CD14-positive monocyte (primary cell): ENCODE data around the gene NEK4. TPM values are rescaled to one million over a fixed set of nuclear protein-coding genes. Genes with fewer than 3 reads are reported as not detected.

Experiments
- DNase-seq, 3 donors: peaks; one replicate each; pipeline ENCODE4 v3.0.0-alpha.2; 2011 to 2022
- H2AFZ ChIP-seq: 2 replicates; pipeline ENCODE4 v1.6.0; 2012; ENCODE audit warnings: mild to moderate bottlenecking, low read depth, low read length, inconsistent platforms; ENCODE audit not compliant: insufficient read depth, poor library complexity, severe bottlenecking
- H3K27ac ChIP-seq, 2 donors: 1 replicate in 1 of 2; 2 replicates in 1 of 2; pipeline ENCODE4 v1.5.1; 2012 to 2013; ENCODE audit warnings: low read length in 2 of 2, control low read depth in 1 of 2, inconsistent platforms in 1 of 2, low read depth in 1 of 2, mild to moderate bottlenecking in 1 of 2
- H3K27me3 ChIP-seq, 2 donors: one replicate each; pipeline versions ENCODE4 v1.6.0 to v1.6.1; 2011 to 2013; ENCODE audit warnings: low read length in 2 of 2; ENCODE audit not compliant: control insufficient read depth in 2 of 2, insufficient read depth in 2 of 2
- H3K36me3 ChIP-seq, 2 donors: replicated peaks in 1 of 2; 1 replicate in 1 of 2; 2 replicates in 1 of 2; pipeline versions ENCODE4 v1.5.1 to v1.6.1; 2012 to 2013; ENCODE audit warnings: low read length in 2 of 2, control low read depth in 1 of 2, inconsistent platforms in 1 of 2, mild to moderate bottlenecking in 1 of 2; ENCODE audit not compliant: insufficient read depth in 2 of 2, control insufficient read depth in 1 of 2
- H3K4me1 ChIP-seq, 2 donors: 1 replicate in 1 of 2; 2 replicates in 1 of 2; pipeline versions ENCODE4 v1.5.1 to v1.6.1; 2012 to 2013; ENCODE audit warnings: low read length in 2 of 2, control low read depth in 1 of 2, inconsistent platforms in 1 of 2, mild to moderate bottlenecking in 1 of 2, moderate library complexity in 1 of 2; ENCODE audit not compliant: insufficient read depth in 2 of 2, control insufficient read depth in 1 of 2
- H3K4me2 ChIP-seq: replicated peaks from 2 replicates; pipeline ENCODE3; 2012; ENCODE audit warnings: low read length, moderate library complexity, mild to moderate bottlenecking; ENCODE audit not compliant: poor library complexity, severe bottlenecking; ENCODE audit errors: extremely low read depth
- H3K4me3 ChIP-seq, 3 experiments: fragments of 200-600 bp in 1 of 3; sonication (generic) in 1 of 3; replicated peaks in 1 of 3; 1 replicate in 2 of 3; 2 replicates in 1 of 3; pipeline ENCODE4 v1.5.1; 2011 to 2013; ENCODE audit warnings: low read length in 3 of 3, mild to moderate bottlenecking in 3 of 3, control low read depth in 2 of 3, low read depth in 2 of 3, inconsistent platforms in 1 of 3, moderate library complexity in 1 of 3
- H3K79me2 ChIP-seq: 2 replicates; pipeline ENCODE4 v1.6.0; 2012; ENCODE audit warnings: mild to moderate bottlenecking, control low read depth, inconsistent platforms, low read length, moderate library complexity; ENCODE audit not compliant: insufficient read depth
- H3K9ac ChIP-seq: 2 replicates; pipeline ENCODE4 v1.6.0; 2017; ENCODE audit warnings: low read length, mild to moderate bottlenecking; ENCODE audit not compliant: insufficient read depth, poor library complexity, severe bottlenecking
- H3K9me3 ChIP-seq, 2 donors: replicated peaks in 1 of 2; 1 replicate in 1 of 2; 2 replicates in 1 of 2; pipeline versions ENCODE4 v1.5.1 to v1.6.1; 2012 to 2013; ENCODE audit warnings: low read length in 2 of 2, control low read depth in 1 of 2; ENCODE audit not compliant: control insufficient read depth in 1 of 2, insufficient read depth in 1 of 2
- H4K20me1 ChIP-seq: 2 replicates; pipeline ENCODE4 v1.6.0; 2012; ENCODE audit warnings: mild to moderate bottlenecking, low read length, control low read depth, moderate library complexity; ENCODE audit not compliant: insufficient read depth
- H3K27ac Mint-ChIP-seq, 7 donors: one replicate each; pipeline ENCODE4 v1.8.0; 2020; ENCODE audit warnings: mild to moderate bottlenecking in 7 of 7, mixed read lengths in 7 of 7, moderate library complexity in 6 of 7, inconsistent platforms in 2 of 7
- H3K27me3 Mint-ChIP-seq, 3 donors: one replicate each; pipeline ENCODE4 v1.8.0; 2021 to 2022; ENCODE audit warnings: low read depth in 3 of 3, mild to moderate bottlenecking in 3 of 3, mixed read lengths in 3 of 3, moderate library complexity in 3 of 3, inconsistent platforms in 1 of 3
- H3K36me3 Mint-ChIP-seq, 2 donors: one replicate each; pipeline ENCODE4 v1.8.0; 2020; ENCODE audit warnings: mixed read lengths in 2 of 2, inconsistent platforms in 1 of 2, mild to moderate bottlenecking in 1 of 2
- H3K4me1 Mint-ChIP-seq: one replicate; pipeline ENCODE4 v1.8.0; 2020; ENCODE audit warnings: mild to moderate bottlenecking, mixed read lengths
- H3K4me3 Mint-ChIP-seq, 2 donors: one replicate each; pipeline ENCODE4 v1.8.0; 2020; ENCODE audit warnings: mild to moderate bottlenecking in 2 of 2, mixed read lengths in 2 of 2, moderate library complexity in 1 of 2
- H3K9me3 Mint-ChIP-seq, 7 donors: one replicate each; pipeline ENCODE4 v1.8.0; 2020 to 2022; ENCODE audit warnings: mixed read lengths in 7 of 7, mild to moderate bottlenecking in 6 of 7, moderate library complexity in 6 of 7, inconsistent platforms in 2 of 7
- WGBS: methylation state at CpG from one replicate; pipeline ENCODE4 v1.1.5; 2013; ENCODE audit warnings: missing lambda C conversion rate; ENCODE audit not compliant: insufficient coverage; 5-methylcytosine and 5-hydroxymethylcytosine counted together
- intact Hi-C, 2 donors: fragments of 100-400 bp; cut with micrococcal nuclease; formaldehyde crosslinking; loops; one replicate each; pipeline versions ENCODE4 v1.15.0 to v1.15.1; 2023
- polyA plus RNA-seq, 3 donors: library from polyadenylated mRNA; depleted of rRNA in 1 of 3; unstranded in 2 of 3; stranded (reverse) in 1 of 3; fragments of 300-500 nt in 2 of 3; fragments of >200 nt in 1 of 3; fragmentation: Illumina TruSeq in 2 of 3; gene quantifications; 1 replicate in 2 of 3; 2 replicates in 1 of 3; pipeline ENCODE4 v1.2.3, GENCODE V29; 2012 to 2021
- TF ChIP-seq, protein P1 (sequence below): fragments of 200-600 bp; IDR thresholded peaks from one replicate; pipeline ENCODE4 v1.8.0; 2022; ENCODE audit warnings: antibody characterized with exemption, mild to moderate bottlenecking

NEK4 gene
- polyA plus RNA-seq, 3 donors: 13.7 to 17.5 (median 17.4) TPM

DNA sequence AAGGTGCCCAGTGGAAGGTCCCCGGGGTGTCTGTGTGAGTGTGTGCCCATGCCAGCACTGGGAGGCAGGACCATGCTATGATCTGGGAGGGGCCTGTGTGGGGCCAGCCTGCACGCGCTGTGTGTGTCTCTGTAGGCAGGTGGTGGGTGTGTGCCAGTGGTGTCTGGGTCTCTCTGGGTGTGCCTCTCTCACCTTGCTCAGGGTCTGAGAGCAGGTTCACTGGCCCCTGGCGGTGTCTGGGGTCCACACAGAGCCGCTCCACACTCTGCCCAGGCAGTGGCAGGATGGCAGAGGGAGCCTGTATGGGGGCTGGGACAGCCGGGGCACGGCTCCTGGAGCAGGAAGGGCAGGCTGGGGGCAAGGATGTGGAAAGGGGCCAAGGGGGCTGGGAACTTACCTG is 47.1 kb upstream of the NEK4 start:
- peaks cover 0 to 6% (median 2%) of the 10 kb centered on the region in 3 donors for H3K27me3 Mint-ChIP-seq
- H3K36me3 Mint-ChIP-seq: peaks cover 4 to 11% of the 10 kb centered on the region in 2 donors
- Histone ChIP-seq H3K36me3 (peaks cover 0 to 11% of the 10 kb centered on the region in 2 donors), H2AFZ (no peak overlapping the region), H3K4me3 (no peak overlapping the region), H3K9ac (no peak overlapping the region), H3K4me1 (no peaks in the 10 kb centered on the region), H3K4me2 (no peak overlapping the region), H3K79me2 (no peaks in the 10 kb centered on the region), H3K9me3 (no peaks in the 10 kb centered on the region), H4K20me1 (no peaks in the 10 kb centered on the region), H3K27ac (no peak overlapping the region), H3K27me3 (no peaks in the 10 kb centered on the region)
- DNase-seq: no peak
- intact Hi-C loops: no loop called here
- no peak overlapping the region for H3K4me3 Mint-ChIP-seq
- H3K4me1 Mint-ChIP-seq: no peaks in the 10 kb centered on the region
- 91% methylated on average over 6 of the region's 7 CpGs for WGBS
- no peaks in the 10 kb centered on the region for H3K9me3 Mint-ChIP-seq
- TF ChIP-seq, protein P1, sequence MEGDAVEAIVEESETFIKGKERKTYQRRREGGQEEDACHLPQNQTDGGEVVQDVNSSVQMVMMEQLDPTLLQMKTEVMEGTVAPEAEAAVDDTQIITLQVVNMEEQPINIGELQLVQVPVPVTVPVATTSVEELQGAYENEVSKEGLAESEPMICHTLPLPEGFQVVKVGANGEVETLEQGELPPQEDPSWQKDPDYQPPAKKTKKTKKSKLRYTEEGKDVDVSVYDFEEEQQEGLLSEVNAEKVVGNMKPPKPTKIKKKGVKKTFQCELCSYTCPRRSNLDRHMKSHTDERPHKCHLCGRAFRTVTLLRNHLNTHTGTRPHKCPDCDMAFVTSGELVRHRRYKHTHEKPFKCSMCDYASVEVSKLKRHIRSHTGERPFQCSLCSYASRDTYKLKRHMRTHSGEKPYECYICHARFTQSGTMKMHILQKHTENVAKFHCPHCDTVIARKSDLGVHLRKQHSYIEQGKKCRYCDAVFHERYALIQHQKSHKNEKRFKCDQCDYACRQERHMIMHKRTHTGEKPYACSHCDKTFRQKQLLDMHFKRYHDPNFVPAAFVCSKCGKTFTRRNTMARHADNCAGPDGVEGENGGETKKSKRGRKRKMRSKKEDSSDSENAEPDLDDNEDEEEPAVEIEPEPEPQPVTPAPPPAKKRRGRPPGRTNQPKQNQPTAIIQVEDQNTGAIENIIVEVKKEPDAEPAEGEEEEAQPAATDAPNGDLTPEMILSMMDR: no peak
- no peak overlapping the region for H3K27ac Mint-ChIP-seq

DNA sequence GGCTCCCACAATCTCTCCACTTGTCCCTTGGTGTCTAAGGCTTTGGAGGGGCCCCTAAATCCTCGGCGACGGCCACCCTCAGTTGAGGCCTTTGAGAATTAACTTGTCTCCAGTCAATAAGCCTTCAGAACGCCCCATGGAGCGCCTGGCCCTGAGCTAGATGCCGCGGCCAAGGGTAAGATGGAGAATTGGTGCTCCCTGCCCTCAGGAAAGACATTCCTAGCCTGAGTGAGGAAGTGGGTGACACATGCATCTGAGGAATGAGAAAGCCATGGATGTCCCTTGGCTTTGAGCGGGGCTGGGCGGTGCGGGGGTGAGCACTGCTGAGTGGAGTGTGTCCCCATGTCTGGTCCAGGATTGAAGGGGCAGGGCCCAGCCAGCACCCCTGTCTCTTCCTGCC is 46.5 kb upstream of the NEK4 start:
- no peaks in the 10 kb centered on the region for H3K79me2 ChIP-seq
- H3K4me1 ChIP-seq: no peaks in the 10 kb centered on the region
- H3K9ac ChIP-seq: no peak overlapping the region
- intact Hi-C loops: no loop called here
- TF ChIP-seq, protein P1: no peak
- H3K27me3 ChIP-seq: no peaks in the 10 kb centered on the region
- H4K20me1 ChIP-seq: no peaks in the 10 kb centered on the region
- 98% methylated on average over 6 of the region's 10 CpGs for WGBS
- no peak overlapping the region for H3K4me2 ChIP-seq
- H3K4me3 ChIP-seq: no peak overlapping the region
- H3K9me3 ChIP-seq: no peaks in the 10 kb centered on the region
- peak overlapping the region in 1 of 7 donors; percentile 68 for H3K27ac Mint-ChIP-seq
- no peaks in the 10 kb centered on the region for H3K9me3 Mint-ChIP-seq
- H3K36me3 Mint-ChIP-seq: peaks cover 4 to 11% of the 10 kb centered on the region in 2 donors
- no peak for DNase-seq
- no peak overlapping the region for H3K27ac ChIP-seq
- H3K4me1 Mint-ChIP-seq: no peaks in the 10 kb centered on the region
- H2AFZ ChIP-seq: no peak overlapping the region
- no peak overlapping the region for H3K4me3 Mint-ChIP-seq
- peaks cover 0 to 9% of the 10 kb centered on the region in 2 donors for H3K36me3 ChIP-seq
- H3K27me3 Mint-ChIP-seq: peaks cover 0 to 6% (median 2%) of the 10 kb centered on the region in 3 donors
